Skeletal muscle tissue (tissue), 4 donors: ENCODE data around the gene ASIP. TPM values are rescaled to one million over a fixed set of nuclear protein-coding genes. Genes with fewer than 3 reads are reported as not detected.
"Not testable (repeated sequence)": the region's sequence is repeated elsewhere in the genome, so short reads cannot be mapped to it uniquely, and the experiment has no call there.

Experiments
- H3K27ac ChIP-seq: one replicate; pipeline ENCODE4 v1.7.0; 2013; ENCODE audit warnings: mild to moderate bottlenecking, low read depth, low read length, inconsistent platforms
- H3K27me3 ChIP-seq, 3 donors: one replicate each; pipeline ENCODE4 v1.7.0; 2013; ENCODE audit warnings: low read length in 3 of 3; ENCODE audit not compliant: control insufficient read depth in 3 of 3, insufficient read depth in 3 of 3
- H3K36me3 ChIP-seq, 3 donors: one replicate each; pipeline ENCODE4 v1.7.0; 2013; ENCODE audit warnings: low read length in 3 of 3; ENCODE audit not compliant: control insufficient read depth in 3 of 3, insufficient read depth in 3 of 3
- H3K4me1 ChIP-seq, 3 donors: one replicate each; pipeline ENCODE4 v1.7.0; 2013; ENCODE audit warnings: low read length in 3 of 3, mild to moderate bottlenecking in 3 of 3; ENCODE audit not compliant: control insufficient read depth in 3 of 3, insufficient read depth in 3 of 3
- H3K4me3 ChIP-seq, 3 donors: one replicate each; pipeline ENCODE4 v1.7.0; 2013; ENCODE audit warnings: low read length in 3 of 3
- H3K9ac ChIP-seq, 3 donors: one replicate each; pipeline ENCODE4 v1.7.0; 2013; ENCODE audit warnings: low read length in 3 of 3, mild to moderate bottlenecking in 3 of 3, moderate library complexity in 2 of 3, low read depth in 1 of 3
- H3K9me3 ChIP-seq, 3 donors: one replicate each; pipeline ENCODE4 v1.7.0; 2013; ENCODE audit warnings: low read length in 3 of 3; ENCODE audit not compliant: control insufficient read depth in 3 of 3
- total RNA-seq: library from RNA; depleted of rRNA; stranded (reverse); fragments of >200 nt; gene quantifications from one replicate; pipeline ENCODE4 v1.2.3, GENCODE V29; 2014
- donor health status: Osteomylitis.

The ASIP gene
- total RNA-seq, 1 donor from 2014 or later: 1.0 TPM

DNA sequence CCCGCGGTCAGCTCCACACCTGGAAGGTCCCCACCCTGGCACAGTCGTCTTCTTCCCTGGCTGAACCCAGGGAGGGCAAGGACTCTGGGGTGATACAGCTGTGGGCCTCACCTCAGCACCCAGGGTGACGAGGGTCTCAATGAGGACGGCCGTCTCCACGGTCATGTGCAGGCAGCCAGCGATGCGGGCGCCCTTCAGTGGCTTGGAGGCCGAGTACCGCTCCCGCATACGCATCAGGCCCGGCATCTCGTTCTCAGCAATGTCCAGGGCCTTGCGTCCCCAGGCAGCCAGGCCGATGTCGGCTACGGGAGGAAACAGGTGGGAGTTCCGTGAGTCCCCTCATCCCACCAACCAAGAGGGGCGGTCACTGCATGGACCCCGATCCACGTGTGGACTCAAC, 54.1 kb downstream of the ASIP start:
- H3K9ac ChIP-seq: no peak overlapping the region
- peaks cover 0 to 2% (median 1%) of the 10 kb centered on the region in 3 donors for H3K4me1 ChIP-seq
- no peaks in the 10 kb centered on the region for H3K9me3 ChIP-seq
- H3K36me3 ChIP-seq: peaks cover 41 to 50% (median 43%) of the 10 kb centered on the region in 3 donors
- no peaks in the 10 kb centered on the region for H3K27me3 ChIP-seq
- no peak overlapping the region for H3K27ac ChIP-seq
- no peak overlapping the region for H3K4me3 ChIP-seq

- H3K27me3 ChIP-seq: no peaks in the 10 kb centered on the region
- peaks cover 10 to 13% (median 11%) of the 10 kb centered on the region in 3 donors for H3K4me1 ChIP-seq
- H3K36me3 ChIP-seq: peaks cover 29 to 39% (median 31%) of the 10 kb centered on the region in 3 donors
- no peak overlapping the region for H3K27ac ChIP-seq
- no peak overlapping the region for H3K4me3 ChIP-seq
- H3K9ac ChIP-seq: no peak overlapping the region
- H3K9me3 ChIP-seq: no peaks in the 10 kb centered on the region
Observed at GRCh38 chr20:34296468-34296867, 55.2 kb downstream of the ASIP start.

DNA sequence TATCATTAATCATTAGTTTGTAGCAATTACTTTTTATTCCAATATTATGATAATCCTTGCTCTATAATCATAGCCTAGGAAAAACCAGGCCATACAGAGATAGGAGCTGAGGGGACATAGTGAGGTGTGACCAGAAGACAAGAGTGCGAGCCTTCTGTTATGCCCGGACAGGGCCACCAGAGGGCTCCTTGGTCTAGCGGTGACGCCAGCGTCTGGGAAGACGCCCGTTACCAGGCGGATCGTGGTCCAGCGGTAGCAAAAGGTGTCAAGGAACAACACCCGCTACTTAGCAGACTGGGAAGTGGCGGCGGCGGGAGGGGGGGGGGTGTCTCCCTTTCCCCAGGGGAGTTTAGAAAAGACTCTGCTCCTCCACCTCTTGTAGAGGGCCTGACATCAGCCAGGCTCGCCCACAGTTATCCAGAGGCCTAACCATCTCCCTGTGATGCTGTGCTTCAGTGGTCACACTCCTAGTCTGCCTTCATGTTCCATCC, 57.1 kb downstream of the ASIP start:
- not testable (repeated sequence) for H3K4me3 ChIP-seq

DNA sequence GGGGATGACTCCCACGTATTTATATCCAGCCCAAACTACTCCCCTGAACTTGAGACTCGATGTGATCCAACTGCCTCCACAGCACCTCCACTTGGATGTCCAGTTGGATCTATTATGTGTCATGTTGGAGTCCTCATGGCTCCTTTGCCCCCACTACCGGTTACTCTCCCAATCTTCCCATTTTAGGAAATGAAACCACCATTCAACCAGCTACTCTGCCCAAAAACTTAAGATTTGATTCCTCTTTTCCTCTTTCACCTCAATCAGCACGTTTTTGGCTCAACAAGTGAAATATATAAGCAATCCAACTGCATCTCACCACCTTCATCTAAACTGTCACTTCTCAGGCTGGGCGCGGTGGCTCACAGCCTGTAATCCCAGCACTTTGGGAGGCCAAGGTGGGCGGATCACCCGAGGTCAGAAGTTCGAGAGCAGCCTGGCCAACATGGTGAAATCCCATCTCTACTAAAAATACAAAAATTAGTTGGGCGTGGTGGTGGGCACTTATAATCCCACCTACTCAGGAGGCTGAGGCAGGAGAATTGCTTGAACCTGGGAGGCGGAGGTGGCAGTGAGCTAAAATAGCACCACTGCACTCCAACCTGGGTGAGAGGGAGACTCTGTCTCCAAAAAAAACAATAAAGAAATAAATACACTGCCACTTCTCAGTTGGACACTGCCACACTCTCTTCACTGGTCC, 58.5 kb downstream of the ASIP start:
- Histone ChIP-seq H3K9ac (no peak overlapping the region), H3K27me3 (no peaks in the 10 kb centered on the region), H3K4me1 (peaks cover 19 to 24% (median 20%) of the 10 kb centered on the region in 3 donors), H3K36me3 (peaks cover 6 to 8% (median 6%) of the 10 kb centered on the region in 3 donors), H3K4me3 (no peak overlapping the region), H3K9me3 (no peaks in the 10 kb centered on the region), H3K27ac (no peak overlapping the region)

More for the DNA sequence above, 57.1 kb downstream of the ASIP start:
- H3K36me3 ChIP-seq: peaks cover 14 to 21% (median 15%) of the 10 kb centered on the region in 3 donors
- H3K9me3 ChIP-seq, H3K9ac ChIP-seq, H3K27ac ChIP-seq, H3K27me3 ChIP-seq: not testable (repeated sequence)
- H3K4me1 ChIP-seq: peaks cover 19 to 24% (median 20%) of the 10 kb centered on the region in 3 donors

DNA sequence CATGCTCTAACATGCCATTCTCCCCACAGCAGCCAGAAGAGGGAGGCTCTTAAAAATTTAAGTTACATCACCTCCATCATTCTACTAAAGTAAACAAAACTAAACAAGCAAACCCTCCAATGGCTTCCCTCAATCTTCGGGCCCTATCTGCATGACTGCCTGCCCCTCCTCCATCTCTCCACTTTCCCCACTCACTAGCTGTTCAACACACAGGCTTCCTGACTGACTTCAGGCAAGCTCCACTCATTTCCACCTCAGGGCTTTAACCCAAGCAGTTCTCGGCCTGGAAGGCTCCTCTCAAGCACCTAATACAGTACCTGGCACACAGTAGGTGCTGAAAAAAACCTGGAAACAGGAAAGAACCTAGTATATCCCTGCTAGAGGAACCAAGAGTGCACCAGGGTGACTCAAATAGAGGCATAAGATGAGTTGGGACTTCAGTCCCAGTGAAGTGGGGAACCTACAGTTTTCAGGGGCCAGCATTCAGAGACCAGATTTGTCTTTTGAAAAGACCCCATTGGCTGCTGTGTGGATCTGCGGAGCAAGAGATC, 59.1 kb downstream of the ASIP start:
- H3K9me3 ChIP-seq: no peaks in the 10 kb centered on the region
- peaks cover 19 to 24% (median 20%) of the 10 kb centered on the region in 3 donors for H3K4me1 ChIP-seq
- peak overlapping the region in 1 of 3 donors; percentile 58 for H3K9ac ChIP-seq
- H3K27ac ChIP-seq: no peak overlapping the region
- H3K36me3 ChIP-seq: peaks cover 0 to 1% (median under 1%) of the 10 kb centered on the region in 3 donors
- no peak overlapping the region for H3K4me3 ChIP-seq
- H3K27me3 ChIP-seq: no peaks in the 10 kb centered on the region

- Histone ChIP-seq H3K27me3 (no peaks in the 10 kb centered on the region), H3K4me3 (peak overlapping the region in 2 of 3 donors; percentile 29 to 93), H3K4me1 (peaks cover 19 to 24% (median 20%) of the 10 kb centered on the region in 3 donors), H3K9me3 (no peaks in the 10 kb centered on the region), H3K27ac (no peak overlapping the region), H3K9ac (peak overlapping the region in 2 of 3 donors; percentile 28 to 58), H3K36me3 (no peaks in the 10 kb centered on the region)
Observed at GRCh38 chr20:34300809-34301586, 59.8 kb downstream of the ASIP start.

GRCh38 chr20:34301587-34302311, 60.5 kb downstream of the ASIP start:
- Histone ChIP-seq H3K4me1 (peaks cover 19 to 24% (median 20%) of the 10 kb centered on the region in 3 donors), H3K27me3 (no peaks in the 10 kb centered on the region), H3K27ac (no peak overlapping the region), H3K9ac (peak overlapping the region; percentile 92 to 96 (median 93)), H3K9me3 (no peaks in the 10 kb centered on the region), H3K4me3 (peak overlapping the region; percentile 89 to 93 (median 92)), H3K36me3 (no peaks in the 10 kb centered on the region)

- Histone ChIP-seq H3K9me3 (no peaks in the 10 kb centered on the region), H3K4me1 (peaks cover 19 to 24% (median 20%) of the 10 kb centered on the region in 3 donors), H3K27ac (peak overlapping the region; percentile 86), H3K4me3 (peak overlapping the region; percentile 89 to 93 (median 92)), H3K27me3 (no peaks in the 10 kb centered on the region), H3K36me3 (no peaks in the 10 kb centered on the region), H3K9ac (peak overlapping the region; percentile 92 to 96 (median 93))
Observed at GRCh38 chr20:34302312-34302722, 61.1 kb downstream of the ASIP start.

DNA sequence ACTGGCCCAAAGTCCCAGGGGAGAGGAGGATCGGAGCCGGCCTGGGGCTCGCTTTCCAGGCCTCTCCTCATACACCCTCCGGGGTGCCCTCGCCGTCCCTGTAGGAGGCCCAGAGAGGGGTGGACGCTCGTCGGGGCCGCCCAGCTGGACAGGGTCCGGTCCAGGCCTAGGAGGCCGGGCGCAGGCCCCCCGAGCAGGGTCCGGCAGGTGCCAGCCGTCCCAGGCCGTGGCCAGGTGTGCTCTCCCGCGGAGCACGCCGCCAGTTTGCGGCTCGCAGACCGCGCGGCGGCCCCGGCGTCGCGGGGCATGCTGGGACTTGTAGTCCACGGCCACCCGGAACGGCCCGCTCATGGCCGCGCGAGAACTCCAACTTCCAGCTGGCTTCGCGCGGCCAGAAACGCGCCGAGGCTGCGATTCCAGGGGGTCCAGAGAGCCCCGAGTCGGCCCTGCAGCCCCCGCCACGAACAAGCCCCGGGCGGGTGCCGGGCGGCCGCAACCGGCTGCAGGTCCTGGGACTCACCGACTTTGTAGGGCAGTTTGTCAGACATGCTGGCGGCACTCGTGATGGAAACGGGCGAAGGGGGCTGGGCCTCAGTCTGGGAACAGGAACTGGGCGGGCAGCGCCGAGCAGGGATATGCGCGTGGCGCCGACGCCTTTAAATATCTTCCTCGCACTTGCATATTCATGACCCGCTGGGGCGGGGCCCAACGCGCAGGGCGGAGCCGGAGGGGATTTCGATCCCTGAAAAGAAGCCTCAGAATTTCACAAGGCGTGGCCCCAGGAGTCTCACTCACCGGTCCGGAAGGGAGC, 61.7 kb downstream of the ASIP start, which contains the start of gene AHCY:
TSS of gene AHCY (minus strand) at position 633 of the 811 bp plus-strand sequence. CDS start at position 548, 85 bp downstream.
- Histone ChIP-seq H3K9me3 (no peaks in the 10 kb centered on the region), H3K36me3 (no peaks in the 10 kb centered on the region), H3K4me3 (peak within 1 kb of the TSS; percentile 89 to 93 (median 92)), H3K27ac (peak within 1 kb of the TSS; percentile 86), H3K9ac (peak within 1 kb of the TSS; percentile 92 to 96 (median 93)), H3K4me1 (peaks cover 19 to 24% (median 20%) of the 10 kb centered on the region in 3 donors), H3K27me3 (no peaks in the 10 kb centered on the region)
